Stimulated activated CD4-positive, alpha-beta T cell treated with anti-CD3 and anti-CD28 coated beads, Interleukin-2, amount 100 ng/mL, for 4 hours (primary cell): ENCODE results near the gene PCDH15.

ENCODE experiments used
- DNase-seq: peaks from one replicate; pipeline ENCODE4 v3.0.0-alpha.2; 2020; ENCODE audit warnings: low read depth

Gene PCDH15

DNA sequence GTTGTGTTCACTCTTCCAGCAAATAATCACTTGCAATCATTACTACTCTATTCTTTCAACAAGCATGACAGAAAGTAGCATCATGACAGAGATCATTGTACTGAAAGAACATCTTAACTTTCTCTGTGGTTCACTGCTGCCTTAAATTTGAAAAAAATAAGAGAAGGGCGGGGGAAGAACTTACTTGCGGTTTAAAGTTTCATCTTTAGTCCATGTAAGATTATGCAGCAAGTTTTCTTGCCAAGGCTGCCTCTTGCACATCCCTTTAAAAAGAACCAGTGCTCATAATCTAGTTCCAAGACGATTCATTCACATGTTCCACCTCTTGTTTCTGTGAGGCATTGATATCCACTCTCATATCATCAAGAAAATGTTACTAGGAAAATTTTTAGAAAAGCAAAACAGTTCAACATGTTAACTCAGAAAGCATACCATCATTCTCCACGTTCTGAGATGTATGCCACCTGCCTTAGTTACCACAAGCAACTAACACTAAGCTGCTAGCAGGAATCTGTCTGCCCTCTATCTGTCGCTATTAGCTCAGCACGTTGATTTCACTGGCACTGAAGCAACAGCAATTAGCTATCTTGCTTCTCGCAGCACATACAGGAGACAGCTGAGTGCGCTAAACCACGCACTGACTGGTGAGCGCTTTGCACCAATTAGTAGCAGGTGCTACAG lies at the start of gene PCDH15:
TSS of gene PCDH15 (minus strand) at position 491 of the 681 bp plus-strand sequence. CDS start 136,969 bp downstream, outside the sequence.
- no peak for DNase-seq

DNA sequence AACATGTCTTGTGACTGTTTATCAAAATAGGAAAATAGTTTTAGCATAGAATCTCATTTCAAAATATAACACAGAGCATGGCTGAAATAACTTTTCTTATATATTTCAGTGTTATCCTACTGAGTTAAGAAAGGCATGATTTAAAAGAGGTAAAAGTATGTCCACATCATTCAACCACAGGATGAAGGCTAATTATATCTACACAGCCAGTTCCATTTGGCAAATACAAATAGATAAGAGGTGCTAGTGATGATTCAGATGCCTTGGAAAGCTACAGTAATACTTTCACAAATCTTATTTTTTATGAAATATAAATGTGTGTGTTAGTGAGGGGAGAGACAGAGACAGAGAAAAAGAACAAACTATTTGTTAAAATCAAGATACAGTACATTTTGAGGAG lies 42.9 kb upstream of the PCDH15 start:
- DNase-seq: no peak

DNA sequence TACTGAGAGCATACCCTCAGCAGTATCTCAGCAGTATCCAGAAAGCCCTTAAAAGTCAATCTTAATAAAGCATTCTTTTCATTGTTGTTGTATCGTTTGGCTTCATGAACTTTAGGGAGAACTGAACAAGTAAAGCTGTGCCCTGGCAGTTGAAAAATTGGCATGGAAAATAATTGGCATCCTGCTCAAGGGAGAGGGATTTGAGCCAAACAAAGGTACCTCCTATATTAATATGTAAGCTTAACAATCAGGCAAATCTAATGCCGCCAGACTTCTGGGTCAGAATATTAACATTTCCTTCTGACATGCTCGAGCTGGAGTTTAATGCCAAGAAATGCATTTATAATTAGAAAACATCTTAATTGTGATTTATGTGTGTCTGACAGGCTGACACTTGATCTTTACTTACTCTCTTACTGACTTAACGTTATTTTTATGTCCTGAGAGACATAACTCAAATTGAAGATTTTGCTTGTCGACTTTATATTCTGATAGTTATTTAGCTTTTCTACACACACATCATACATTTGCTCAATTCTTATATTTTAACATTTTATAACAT lies 42.1 kb upstream of the PCDH15 start:
- no peak for DNase-seq

DNA sequence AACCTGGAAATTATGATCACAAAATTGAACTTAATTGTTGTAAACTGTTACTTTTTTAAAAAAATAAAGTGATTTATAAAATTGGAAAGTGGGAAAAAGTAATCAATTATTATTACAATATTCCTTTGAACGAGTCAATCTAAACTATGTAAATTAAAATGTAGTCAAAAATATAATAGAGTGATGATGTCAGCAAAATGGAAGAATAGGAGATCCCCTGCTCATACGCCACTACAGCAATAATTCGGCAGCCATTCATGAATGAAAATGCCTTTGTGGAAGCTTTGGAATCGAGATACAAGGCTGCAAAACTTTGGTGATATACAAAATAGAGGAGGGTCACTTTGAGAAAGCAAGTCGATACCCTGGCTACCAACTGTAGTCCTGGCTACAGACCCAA lies 36.4 kb upstream of the PCDH15 start:
- DNase-seq: no peak

DNA sequence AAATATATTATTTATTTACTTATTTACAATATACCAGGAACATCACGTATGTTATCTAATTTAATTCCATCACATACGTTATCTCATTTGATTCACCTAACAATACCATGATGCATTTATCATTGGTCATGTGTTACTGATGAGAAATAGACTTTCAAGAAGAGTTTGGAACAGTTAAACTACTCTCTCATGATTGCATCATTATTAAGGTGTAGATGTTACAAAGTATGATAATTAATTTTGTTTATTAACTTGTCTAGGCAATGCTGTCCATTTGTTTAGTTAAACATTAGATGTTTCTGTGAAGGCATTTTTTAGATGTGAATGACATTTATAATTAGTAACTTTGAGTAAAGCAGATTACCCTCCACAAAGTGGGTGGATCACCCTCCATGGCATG lies 32.0 kb upstream of the PCDH15 start:
- no peak for DNase-seq

DNA sequence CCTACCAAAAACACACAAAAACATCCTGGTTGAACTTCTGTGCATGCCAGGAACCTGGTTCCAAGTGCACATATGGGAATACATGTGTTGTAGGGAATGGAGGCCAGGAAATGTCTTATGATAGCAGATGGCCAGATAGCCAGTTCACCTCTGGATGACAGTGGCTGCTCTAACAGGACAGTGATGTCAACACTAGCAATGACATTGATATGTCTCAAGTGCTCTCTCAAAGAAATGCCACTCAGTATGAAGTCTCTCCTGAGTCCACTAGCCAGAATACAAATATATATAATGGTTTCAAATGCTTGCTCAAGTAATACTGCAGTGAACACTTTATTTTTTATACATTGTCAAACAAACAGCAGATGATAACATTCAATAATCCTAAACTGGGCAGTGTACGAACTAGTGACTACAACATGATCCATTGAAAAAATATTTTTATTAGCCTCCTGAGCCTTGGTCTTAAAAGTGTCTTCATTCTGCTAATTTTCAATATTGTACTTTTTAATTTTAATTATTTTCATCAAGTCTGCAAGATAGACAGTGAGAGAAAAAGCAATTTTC lies 26.0 kb upstream of the PCDH15 start:
- no peak for DNase-seq

DNA sequence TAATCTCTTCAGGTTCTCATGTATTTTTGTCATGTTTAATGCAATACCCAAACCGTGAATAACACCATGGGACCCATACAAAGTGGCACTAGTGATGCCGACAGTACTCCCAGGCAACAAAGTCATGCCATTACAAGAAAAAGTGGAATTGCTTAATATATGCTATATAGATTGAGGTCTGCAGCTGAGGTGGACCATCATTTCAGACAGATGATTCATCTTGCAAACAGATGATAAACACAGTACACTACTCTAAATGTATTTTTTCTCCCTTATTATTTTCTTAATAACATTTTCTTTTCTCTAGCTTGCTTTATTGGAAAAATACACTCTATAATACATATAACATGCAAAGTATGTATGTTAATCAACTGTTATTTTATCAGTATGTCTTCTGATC lies 14.6 kb upstream of the PCDH15 start:
- no peak for DNase-seq

DNA sequence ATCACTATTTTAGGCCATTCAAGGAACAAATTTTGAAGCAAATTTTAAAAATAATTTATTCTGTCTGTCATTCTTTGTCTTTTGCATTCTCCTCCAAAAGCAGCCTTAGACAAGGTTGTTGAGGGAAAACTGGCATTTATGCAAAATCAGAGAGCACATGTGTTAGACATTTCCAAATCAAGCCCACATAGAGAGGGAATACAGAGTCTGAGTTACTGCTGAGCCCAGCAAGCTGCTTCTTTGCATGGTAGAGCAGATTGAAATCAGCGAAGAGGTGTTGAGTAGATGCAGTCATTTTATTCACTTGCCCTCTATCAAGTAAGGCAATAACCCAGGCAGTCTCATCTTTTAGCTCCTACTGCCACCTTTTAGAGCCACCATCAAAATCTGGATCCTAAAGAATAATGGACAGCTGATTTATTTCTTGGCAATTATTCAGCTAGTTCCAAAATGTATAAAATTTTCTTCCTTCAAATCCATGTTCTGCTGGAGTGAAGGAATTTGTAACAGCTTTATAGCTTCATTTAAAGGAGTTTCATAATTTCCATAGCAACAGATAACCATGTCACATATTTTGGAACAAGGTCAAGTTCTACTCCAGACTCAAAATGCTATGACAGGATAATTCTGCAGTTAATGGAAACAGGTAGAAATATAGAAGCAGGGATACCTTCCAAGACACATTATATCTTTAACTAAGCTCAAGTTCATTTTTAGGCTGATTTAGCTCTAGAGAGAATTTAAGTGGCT lies 7.3 kb upstream of the PCDH15 start:
- DNase-seq: no peak

DNA sequence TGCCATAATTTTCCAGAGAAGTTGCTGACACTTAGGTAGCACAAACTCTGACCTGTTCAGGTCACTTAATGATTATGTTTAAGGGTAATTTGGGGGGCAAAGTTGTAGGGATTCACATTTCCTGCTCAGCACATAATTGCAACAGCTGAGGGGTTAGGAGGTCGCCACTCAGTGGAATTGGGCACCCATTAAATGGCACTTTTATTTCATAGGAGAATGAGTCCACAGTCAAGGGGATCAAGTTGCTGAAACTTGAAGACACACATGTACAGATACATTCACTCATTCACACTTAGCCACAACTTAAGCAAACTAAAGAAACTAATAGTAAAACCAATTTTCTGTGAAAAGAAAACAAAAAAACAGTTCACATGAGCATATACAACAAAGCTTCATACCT lies 1.5 kb downstream of the PCDH15 start:
- no peak for DNase-seq

DNA sequence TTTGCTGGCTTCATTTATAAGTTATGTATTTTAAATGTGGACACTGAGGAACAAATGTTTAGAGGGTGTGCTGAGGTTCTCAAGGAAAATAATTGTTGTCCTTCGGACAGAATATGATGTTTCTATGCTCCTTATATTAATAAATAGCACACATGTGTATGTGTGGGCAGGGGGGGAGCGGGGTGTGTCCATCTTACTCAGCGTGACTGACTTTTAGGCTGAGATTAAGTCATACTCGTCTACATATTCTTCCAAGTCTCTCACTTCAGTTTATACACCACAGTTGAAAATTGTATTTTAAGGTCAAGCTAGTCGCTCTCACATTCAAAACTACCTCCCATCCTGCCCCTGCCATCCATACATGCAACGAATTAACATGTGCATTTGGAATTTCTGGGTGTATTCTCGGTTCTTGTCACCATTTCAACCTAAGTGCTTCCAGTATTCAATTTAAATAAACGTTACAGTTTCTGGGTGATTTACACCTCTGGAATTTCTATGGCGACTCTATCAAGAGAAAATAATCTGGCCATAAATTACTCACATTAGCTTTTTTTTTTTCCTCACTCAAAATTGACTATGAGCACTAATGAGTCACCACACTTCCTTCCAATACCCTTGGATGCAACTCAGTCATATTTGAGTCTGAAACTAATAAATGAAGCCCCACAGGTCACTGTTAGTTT lies 3.3 kb downstream of the PCDH15 start:
- no peak for DNase-seq

DNA sequence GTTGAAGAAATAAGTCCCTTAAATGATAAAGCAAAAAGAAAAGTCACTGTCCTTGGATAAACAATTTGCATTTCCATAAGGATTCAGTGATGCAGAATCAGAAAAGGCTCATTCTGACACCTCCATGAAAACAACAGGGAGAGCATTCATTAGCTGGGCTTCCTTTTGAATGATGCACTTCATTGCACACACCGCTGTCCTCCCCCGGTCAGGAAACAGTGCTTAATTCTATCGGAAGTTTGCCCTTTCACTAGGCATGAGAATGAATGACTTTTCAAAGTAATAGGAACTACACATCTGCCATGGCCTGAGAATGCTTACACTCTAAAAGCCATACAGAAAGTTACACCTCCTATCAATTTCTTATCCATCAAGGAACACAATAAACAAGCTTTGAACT lies 4.2 kb downstream of the PCDH15 start:
- DNase-seq: no peak

DNA sequence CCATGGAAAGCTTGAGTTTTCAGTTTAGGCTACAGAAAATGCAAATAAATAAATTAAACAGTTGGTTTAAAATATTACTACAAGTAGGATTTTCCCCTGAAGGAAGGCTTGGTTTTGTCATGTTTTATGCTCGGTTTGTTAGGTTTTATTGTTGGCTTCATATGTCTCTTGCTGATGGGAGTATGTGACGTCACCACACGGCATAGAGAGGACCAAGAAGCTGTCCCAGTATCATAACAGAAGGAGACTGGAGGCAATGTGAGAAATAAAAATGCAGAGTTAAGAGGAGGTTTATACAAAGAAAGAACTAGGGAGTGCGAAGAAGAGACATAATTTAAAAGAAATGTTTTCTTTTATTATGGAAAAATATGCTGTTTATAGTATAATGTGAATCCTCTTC lies 24.4 kb downstream of the PCDH15 start:
- no peak for DNase-seq

DNA sequence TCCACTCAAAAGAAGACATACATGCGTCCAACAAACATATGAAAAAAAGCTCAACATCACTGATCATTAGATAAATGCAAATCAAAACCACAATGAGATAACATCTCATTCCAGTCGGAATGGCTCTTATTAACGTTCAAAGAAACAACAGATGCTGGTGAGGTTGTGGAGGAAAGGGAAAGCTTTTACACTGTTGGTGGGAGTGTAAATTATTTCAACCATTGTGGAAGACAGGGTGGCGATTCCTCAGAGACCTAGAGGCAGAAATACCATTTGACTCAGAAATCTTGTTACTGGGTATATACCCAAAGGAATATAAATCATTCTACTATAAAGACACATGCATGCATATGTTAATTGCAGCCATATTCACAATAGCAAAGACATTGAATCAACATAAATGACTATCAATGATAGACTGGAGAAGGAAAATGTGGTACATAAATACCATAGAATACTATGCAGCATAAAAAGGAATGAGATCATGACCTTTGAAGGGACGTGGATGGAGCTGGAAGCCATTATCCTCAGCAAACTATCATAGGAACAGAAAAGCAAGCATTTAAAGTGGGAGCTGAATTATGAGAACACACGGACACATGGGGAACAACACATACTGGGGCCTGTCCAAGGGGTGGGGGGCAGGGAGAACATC lies 28.4 kb downstream of the PCDH15 start:
- no peak for DNase-seq

DNA sequence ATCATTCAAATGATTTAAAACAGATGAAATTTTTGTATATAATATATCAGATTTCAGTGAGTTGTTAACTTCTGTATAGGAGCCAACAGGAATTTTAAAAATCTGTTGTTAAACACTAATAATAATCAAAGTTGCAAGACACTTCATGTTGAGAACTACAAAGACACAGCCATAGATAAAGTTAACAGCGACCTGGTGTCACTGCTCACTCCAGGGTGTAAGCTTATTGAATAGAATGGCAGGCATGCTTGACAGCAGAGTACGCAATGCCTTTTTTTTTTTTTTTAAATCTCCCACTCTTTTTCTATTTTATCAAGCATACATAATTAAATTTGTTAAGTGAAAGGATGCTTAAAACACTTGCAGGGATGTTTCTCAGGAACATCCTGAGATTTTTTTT lies 32.0 kb downstream of the PCDH15 start:
- no peak for DNase-seq

DNA sequence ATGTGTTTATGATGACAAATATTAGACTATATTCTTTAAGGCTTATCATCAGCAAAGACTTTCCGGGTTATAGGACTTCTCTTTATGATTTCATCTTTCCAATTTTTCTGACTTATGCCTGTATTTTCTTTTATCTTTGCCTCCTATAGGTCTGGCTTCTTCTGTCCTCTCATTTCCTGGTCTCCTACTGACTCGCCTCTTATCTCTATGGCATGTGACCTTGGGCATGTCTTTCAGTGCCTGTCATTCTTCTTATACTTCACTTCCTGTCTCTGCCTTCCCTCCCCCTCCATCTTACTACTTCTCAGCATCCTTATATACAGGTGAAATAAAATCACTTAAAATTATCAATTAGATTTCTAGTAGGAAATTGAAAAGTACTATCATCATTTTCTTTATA lies 42.2 kb downstream of the PCDH15 start:
- DNase-seq: no peak

DNA sequence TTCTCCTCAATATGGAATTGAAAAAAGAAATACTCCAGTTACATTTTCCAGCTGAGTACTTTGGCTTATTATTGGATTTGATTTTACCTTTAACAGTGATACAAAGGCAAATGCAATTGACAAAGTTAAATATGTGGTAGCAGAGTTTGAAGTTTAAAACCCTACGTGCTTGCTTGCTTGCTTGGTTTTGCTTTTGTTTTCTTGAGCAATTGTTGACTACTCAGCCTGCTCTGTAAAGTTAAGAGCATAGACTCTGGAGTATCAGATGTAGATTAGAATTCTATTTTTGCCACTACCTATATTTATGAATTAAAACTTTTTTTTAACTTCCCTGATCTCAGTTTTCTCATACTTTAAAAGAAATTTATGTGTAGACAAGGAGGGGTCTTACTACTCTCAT lies 51.4 kb downstream of the PCDH15 start:
- DNase-seq: no peak

DNA sequence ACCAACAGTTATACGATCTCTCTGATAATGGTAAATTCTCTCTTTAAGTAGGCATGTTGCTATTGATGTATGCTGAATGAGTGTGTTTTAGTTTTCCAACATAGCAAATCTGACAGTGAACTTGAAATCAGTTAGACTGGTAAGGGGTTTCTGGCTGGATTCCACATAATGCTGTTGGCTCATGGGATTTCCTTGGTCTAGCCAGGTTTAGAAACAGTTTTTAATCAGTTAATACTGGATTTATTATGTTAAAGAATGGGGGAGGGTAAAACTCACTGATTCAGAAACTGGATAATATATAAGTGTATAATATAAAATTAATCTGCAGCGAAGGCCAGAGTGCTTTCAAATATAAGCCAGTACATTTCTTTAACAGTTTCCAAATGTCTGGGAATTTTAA lies 55.6 kb downstream of the PCDH15 start:
- DNase-seq: no peak

DNA sequence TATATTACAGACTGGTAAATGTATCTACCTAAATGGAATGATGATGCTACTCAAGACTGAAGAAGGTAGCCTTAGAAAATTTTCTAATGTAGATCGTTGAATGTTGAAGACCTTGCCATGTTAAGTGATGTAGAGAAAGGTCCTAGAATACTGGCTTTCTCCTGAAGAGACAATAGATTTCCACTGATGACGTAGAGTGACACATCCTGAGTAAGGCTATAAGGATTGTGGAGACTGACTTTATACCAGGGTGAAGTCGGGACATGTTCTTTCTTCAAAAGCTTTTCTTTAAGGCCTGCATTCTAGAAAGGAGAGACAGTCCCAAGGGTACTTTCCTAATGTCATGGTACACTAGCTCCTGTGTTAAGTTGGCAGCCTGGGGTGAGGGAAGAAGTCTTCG lies 58.6 kb downstream of the PCDH15 start:
- DNase-seq: no peak

DNA sequence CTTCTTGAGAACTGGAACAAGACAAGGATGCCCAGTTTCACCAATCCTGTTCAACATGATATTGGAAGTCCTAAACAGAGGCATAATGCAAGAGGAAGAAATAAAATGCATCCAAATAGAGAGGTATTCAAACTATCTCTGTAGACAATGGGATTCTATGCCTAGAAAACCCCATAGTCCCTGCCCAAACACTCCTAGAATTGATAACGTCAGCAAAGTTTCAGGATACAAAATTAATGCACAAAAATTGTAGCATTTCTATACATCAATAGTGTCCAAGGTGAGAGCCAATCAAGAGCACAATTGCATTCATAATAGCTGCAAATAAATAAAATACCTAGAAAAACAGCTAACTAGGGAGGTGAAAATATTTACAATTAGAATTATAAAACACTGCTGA lies 72.5 kb downstream of the PCDH15 start:
- DNase-seq: no peak

DNA sequence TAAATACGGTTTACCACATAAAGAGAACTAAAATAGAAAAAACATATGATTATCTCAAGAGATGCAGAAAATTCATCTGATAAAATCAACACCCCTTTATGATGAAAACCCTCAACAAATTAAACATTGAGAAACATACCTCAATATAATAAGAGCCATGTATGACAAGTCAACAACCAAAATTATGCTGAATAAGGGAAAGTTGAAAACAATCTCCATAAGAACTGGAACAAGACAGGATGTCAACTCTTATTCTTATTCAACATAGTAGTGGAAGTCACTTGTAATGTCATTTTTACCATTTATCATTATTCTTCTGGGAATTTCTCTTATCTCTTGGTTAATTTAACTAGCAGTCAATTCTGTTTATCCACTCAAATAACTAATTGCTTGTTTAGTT lies 79.0 kb downstream of the PCDH15 start:
- no peak for DNase-seq

DNA sequence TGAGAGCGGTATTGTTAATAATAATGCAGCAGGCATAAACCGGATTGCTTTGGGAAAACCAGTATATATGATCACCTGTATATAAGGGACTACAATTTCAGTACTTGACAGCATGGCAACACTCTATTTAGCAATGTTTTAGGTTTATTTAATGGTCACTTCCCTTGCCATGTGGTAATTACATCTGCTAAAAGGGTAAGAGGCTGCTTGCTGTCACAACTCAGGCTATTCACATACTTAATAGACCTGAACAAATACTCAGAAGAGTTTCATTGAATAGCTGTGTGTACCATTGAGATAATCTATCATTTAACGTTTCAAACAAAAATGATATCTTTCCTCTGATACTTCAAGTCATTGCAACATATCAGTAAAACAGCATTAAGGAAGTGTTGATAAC lies 90.1 kb downstream of the PCDH15 start:
- DNase-seq: no peak

DNA sequence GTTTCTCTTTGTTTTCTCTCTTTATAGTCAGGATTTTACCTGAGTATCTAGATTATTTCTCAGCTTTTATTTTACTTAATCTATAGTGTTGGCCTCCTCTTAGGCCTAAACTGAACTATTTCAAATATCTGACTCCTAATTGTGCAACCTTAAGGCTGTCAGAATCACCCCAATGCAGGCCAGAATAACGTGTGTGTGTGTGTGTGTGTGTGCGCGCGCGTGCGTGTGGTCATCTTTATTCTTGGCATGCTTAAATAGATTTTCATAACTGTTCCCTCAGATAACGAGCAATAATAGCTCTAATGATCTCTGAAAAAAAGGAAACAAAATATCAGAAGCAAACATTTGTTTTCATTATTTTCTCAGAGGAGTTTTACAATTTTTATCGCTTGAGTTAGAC lies 92.4 kb downstream of the PCDH15 start:
- DNase-seq: no peak
